ENCODE data around the gene BLM.

The BLM gene

GRCh38 chr15:90691982-90692773 lies 25.0 kb upstream of the BLM start:
- no peak for DNase-seq

- DNase-seq: no peak
These were observed 22.2 kb upstream of the BLM start for GRCh38 chr15:90694987-90695386.

- no peak for DNase-seq
These were observed 20.0 kb upstream of the BLM start for GRCh38 chr15:90697175-90697574.

GRCh38 chr15:90698629-90699028 lies 18.5 kb upstream of the BLM start:
- no peak for DNase-seq

- DNase-seq: no peak
These were observed 16.1 kb upstream of the BLM start for GRCh38 chr15:90701048-90701447.

GRCh38 chr15:90701880-90702630 lies 15.1 kb upstream of the BLM start:
- no peak for DNase-seq

- no peak for DNase-seq
These were observed 13.7 kb upstream of the BLM start for GRCh38 chr15:90703455-90703854.

- DNase-seq: no peak
These were observed 11.9 kb upstream of the BLM start for GRCh38 chr15:90705212-90705611.

GRCh38 chr15:90706394-90707327 lies 10.5 kb upstream of the BLM start:
- no peak for DNase-seq

- DNase-seq: no peak
These were observed 9.7 kb upstream of the BLM start for GRCh38 chr15:90707489-90707888.

GRCh38 chr15:90708516-90708915 lies 8.6 kb upstream of the BLM start:
- no peak for DNase-seq

- no peak for DNase-seq
These were observed 7.9 kb upstream of the BLM start for GRCh38 chr15:90709278-90709677.

- DNase-seq: no peak
These were observed 6.6 kb upstream of the BLM start for GRCh38 chr15:90710436-90711027.

GRCh38 chr15:90711418-90711824 lies 5.7 kb upstream of the BLM start:
- DNase-seq: no peak

- no peak for DNase-seq
These were observed 5.3 kb upstream of the BLM start for GRCh38 chr15:90711842-90712241.

GRCh38 chr15:90713081-90713480 lies 4.1 kb upstream of the BLM start:
- no peak for DNase-seq

- DNase-seq: no peak
These were observed 700 bp upstream of the BLM start for GRCh38 chr15:90716317-90716975.

GRCh38 chr15:90718232-90718631 lies 1.1 kb downstream of the BLM start:
- no peak for DNase-seq

GRCh38 chr15:90720131-90720530 lies 3.0 kb downstream of the BLM start:
- no peak for DNase-seq

GRCh38 chr15:90729261-90729660 lies 12.1 kb downstream of the BLM start:
- no peak for DNase-seq

GRCh38 chr15:90730290-90730689 lies 13.1 kb downstream of the BLM start:
- no peak for DNase-seq

GRCh38 chr15:90735923-90736322 lies 18.8 kb downstream of the BLM start:
- DNase-seq: no peak

Data from activated gamma-delta T cell (primary cell).